OCI-LY3 (cell line): Measurements from ENCODE around the gene UNKL.

Source experiments
- H2AFZ ChIP-seq: fragments of 200-600, 300-600 bp; shearing (Covaris generic); 2 replicates; pipeline ENCODE4 v1.6.0; 2014; ENCODE audit warnings: antibody characterized with exemption, low read depth, low read length
- H3K27ac ChIP-seq: fragments of 200-600, 300-600 bp; sonication (generic); 2 replicates; pipeline ENCODE4 v1.5.1; 2014; ENCODE audit warnings: mild to moderate bottlenecking, low read length, moderate library complexity, mixed read lengths
- H3K27me3 ChIP-seq: fragments of 200-600, 300-600 bp; sonication (generic); 2 replicates; pipeline ENCODE4 v1.6.1; 2014; ENCODE audit warnings: low read depth, low read length, mixed read lengths
- H3K36me3 ChIP-seq: fragments of 200-600, 300-600 bp; sonication (generic); replicated peaks from 2 replicates; pipeline ENCODE3; 2014; ENCODE audit warnings: low read depth, low read length, mixed read lengths
- H3K4me1 ChIP-seq: fragments of 300-600, 200-600 bp; sonication (generic); 2 replicates; pipeline ENCODE4 v1.6.1; 2014; ENCODE audit warnings: low read length, mixed read lengths
- H3K4me2 ChIP-seq: fragments of 200-600, 300-600 bp; sonication (generic); 2 replicates; pipeline ENCODE4 v1.6.1; 2014; ENCODE audit warnings: low read length, mixed read lengths
- H3K4me3 ChIP-seq: fragments of 300-600, 200-600 bp; sonication (generic); 2 replicates; pipeline ENCODE4 v1.5.1; 2014; ENCODE audit warnings: antibody characterized with exemption, mild to moderate bottlenecking, low read length, moderate library complexity
- H3K79me2 ChIP-seq: fragments of 300-600, 200-600 bp; shearing (Covaris generic); 2 replicates; pipeline ENCODE4 v1.6.1; 2014; ENCODE audit warnings: mild to moderate bottlenecking, low read length, mixed read lengths
- H3K9ac ChIP-seq: fragments of 300-600, 200-600 bp; shearing (Covaris generic); 2 replicates; pipeline ENCODE4 v1.6.0; 2014; ENCODE audit warnings: mild to moderate bottlenecking, low read length, moderate library complexity
- H3K9me3 ChIP-seq: fragments of 200-600, 300-600 bp; shearing (Covaris generic); 2 replicates; pipeline ENCODE4 v1.6.1; 2014; ENCODE audit warnings: low read length, mixed read lengths; ENCODE audit not compliant: insufficient read depth
- H4K20me1 ChIP-seq: fragments of 200-600, 300-600 bp; sonication (generic); 2 replicates; pipeline ENCODE4 v1.6.1; 2016; ENCODE audit warnings: low read length, mixed read lengths; ENCODE audit not compliant: insufficient read depth
- EZH2phosphoT487 ChIP-seq: fragments of 200-600 bp; shearing (Covaris generic); IDR thresholded peaks from 2 replicates; pipeline ENCODE4 v1.6.1; 2018; ENCODE audit warnings: antibody characterized with exemption, mixed run types, low read depth
- TF ChIP-seq, protein P1 (sequence below): fragments of 200-600, 300-600 bp; sonication (generic); IDR thresholded peaks from 2 replicates; pipeline ENCODE4 v1.5.1; 2014; ENCODE audit warnings: antibody characterized with exemption, low read length, low read depth

UNKL gene

DNA sequence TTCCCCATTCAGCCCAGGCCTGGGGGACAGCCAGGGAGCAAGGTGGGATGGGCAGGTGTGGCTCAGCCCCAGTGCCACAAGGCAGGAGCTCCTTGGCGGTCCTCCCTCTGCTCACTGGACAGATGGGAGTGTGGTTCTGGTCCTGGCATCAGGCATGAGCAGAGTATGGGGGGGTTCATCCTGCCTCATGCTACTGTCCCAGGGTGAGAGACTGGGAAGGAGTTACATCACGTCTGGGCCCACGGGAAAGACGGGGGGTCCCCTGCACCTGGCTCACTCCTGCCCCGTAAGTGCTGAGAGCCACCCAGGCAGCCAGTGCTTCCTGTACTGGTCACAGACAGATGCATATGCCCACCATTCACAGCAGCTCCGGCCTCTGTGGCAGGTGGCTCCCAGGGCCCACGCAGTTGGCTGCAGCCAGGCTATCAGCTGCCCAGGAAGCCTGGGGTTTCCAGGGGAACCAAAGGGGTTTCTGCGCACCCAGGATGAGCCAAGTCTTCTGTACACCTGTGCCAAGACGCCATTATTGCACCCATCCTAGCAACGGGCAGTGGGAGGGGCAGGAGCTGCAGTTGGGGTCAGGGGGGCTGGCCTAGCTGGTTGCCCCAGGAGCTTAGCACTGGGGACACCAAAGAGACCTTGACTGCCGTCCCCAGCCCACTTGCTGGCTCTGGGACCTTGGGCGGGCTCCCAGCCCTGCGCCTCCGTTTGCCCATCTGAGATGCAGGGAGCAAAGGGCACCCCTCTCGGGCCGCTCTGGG is 79.1 kb downstream of the UNKL start:
- no peak for TF ChIP-seq EZH2phosphoT487
- TF ChIP-seq, protein P1, sequence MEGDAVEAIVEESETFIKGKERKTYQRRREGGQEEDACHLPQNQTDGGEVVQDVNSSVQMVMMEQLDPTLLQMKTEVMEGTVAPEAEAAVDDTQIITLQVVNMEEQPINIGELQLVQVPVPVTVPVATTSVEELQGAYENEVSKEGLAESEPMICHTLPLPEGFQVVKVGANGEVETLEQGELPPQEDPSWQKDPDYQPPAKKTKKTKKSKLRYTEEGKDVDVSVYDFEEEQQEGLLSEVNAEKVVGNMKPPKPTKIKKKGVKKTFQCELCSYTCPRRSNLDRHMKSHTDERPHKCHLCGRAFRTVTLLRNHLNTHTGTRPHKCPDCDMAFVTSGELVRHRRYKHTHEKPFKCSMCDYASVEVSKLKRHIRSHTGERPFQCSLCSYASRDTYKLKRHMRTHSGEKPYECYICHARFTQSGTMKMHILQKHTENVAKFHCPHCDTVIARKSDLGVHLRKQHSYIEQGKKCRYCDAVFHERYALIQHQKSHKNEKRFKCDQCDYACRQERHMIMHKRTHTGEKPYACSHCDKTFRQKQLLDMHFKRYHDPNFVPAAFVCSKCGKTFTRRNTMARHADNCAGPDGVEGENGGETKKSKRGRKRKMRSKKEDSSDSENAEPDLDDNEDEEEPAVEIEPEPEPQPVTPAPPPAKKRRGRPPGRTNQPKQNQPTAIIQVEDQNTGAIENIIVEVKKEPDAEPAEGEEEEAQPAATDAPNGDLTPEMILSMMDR = no peak
- no peak overlapping the region for H3K4me2 ChIP-seq
- no peak overlapping the region for H3K27ac ChIP-seq
- H2AFZ ChIP-seq = no peak overlapping the region
- no peaks in the 10 kb centered on the region for H3K36me3 ChIP-seq
- no peak overlapping the region for H3K4me3 ChIP-seq
- no peaks in the 10 kb centered on the region for H3K79me2 ChIP-seq
- peaks cover 15% of the 10 kb centered on the region; the same call in 1 of the 2 replicates for H3K27me3 ChIP-seq
- peaks cover 36% of the 10 kb centered on the region for H3K4me1 ChIP-seq
- H4K20me1 ChIP-seq = no peaks in the 10 kb centered on the region
- H3K9ac ChIP-seq = no peak overlapping the region
- no peaks in the 10 kb centered on the region for H3K9me3 ChIP-seq

DNA sequence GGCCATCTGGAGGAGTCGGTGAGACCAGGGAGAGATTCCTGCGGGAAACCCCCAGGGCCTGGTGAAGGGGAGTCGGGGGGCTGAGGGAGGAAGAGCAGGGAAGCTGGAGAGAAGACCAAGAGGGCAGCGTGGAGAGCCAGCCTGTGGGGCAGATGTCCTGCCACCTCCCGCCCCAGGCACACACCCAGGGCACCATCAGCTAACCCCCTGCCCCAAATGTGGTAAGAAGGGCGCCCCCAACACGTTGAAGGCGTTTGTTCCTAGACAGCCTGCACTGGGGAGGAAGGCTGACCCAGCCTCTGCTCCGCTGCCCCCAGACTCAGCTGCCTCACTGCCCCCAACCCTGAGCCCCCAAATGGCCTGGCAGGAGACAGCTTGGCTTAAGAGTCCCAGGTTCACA is 79.8 kb downstream of the UNKL start:
- Histone ChIP-seq H3K79me2 (no peaks in the 10 kb centered on the region), H3K9ac (no peak overlapping the region), H3K27me3 (peaks cover 15% of the 10 kb centered on the region; the same call in 1 of the 2 replicates), H4K20me1 (no peaks in the 10 kb centered on the region), H3K4me2 (no peak overlapping the region), H3K4me3 (no peak overlapping the region), H3K4me1 (peaks cover 36% of the 10 kb centered on the region), H3K36me3 (no peaks in the 10 kb centered on the region), H3K9me3 (no peaks in the 10 kb centered on the region), H2AFZ (no peak overlapping the region), H3K27ac (no peak overlapping the region)
- no peak for TF ChIP-seq EZH2phosphoT487
- TF ChIP-seq, protein P1 = no peak

DNA sequence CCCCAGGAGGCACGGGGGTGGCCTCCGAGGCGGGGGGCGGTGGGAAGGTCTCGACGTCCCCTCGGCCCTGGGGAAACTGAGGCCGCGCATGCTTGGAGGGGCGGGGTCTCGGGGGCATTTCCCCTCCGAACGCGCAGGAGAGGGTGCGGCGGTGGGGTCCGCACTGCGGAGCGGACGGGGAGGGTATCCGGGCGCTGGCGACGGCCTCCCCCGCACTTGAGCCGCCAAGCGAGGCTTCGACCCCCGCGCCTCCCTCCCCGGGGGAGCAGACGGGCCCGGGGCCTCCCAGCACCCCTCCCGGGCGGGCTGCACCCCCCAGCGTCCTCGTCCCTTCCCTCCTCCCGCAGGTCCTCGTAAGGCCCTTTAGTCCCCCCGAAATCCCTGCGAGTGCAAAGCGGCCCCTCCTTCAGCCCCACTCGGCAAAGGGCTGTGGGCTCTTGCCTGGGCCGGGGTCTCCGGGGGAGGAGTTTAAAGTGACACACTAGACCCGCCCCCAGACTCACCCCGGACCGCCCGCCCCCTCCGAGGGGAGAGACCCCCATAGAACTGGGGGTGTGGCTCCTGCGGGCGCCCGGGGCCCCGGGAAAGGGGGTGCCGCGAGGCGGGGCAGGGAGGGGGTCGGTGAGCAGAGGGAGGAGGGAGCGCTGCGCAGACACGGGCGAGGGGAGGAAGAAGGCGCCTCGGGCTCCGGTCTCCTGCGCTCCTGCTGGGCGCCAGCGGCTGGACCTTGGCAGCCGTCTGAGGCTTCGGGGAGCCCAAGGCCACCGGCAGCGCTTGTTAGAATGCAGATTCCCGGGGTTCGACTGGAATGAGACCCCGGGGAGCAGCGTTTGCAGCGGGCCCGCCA is 80.4 kb downstream of the UNKL start:
- H3K36me3 ChIP-seq = no peaks in the 10 kb centered on the region
- no peaks in the 10 kb centered on the region for H3K9me3 ChIP-seq
- peaks cover 15% of the 10 kb centered on the region; the same call in 1 of the 2 replicates for H3K27me3 ChIP-seq
- no peak overlapping the region for H3K4me2 ChIP-seq
- no peak for TF ChIP-seq EZH2phosphoT487
- TF ChIP-seq, protein P1 = no peak
- peaks cover 31% of the 10 kb centered on the region for H3K4me1 ChIP-seq
- no peaks in the 10 kb centered on the region for H3K79me2 ChIP-seq
- no peak overlapping the region for H3K27ac ChIP-seq
- no peak overlapping the region for H3K9ac ChIP-seq
- H2AFZ ChIP-seq = no peak overlapping the region
- no peaks in the 10 kb centered on the region for H4K20me1 ChIP-seq
- H3K4me3 ChIP-seq = no peak overlapping the region
